ENCODE results near the gene TEPSIN.

TEPSIN gene

DNA sequence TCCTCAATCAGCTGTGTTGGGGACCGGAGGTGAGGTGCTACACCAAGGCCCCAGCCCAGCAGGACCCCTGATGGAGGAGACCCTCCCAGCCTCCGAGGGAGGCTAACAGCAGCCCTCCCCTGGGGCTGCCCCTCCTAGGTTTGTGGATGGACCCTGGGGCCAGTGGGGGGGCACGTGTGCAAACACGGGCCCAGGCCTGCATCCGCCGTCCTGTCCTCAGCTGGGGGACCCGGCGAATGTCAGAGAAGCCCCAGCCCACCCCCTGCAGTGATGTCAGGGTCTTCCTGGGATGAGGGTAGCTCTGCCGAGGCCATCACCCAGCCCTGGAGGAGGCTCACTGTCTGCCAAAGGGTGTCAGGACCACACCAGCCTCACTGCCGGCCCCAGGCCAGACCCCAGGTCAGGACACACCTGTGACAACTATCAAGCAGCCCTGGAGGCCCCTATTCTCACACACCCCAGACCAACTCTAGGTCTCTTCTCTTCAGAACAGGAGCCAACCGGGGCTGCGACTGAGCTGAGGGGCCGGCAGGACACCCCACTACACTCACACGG lies 42.8 kb downstream of the TEPSIN start:
- no peak for DNase-seq

GRCh38 chr17:81194941-81195901 lies 43.6 kb downstream of the TEPSIN start:
- no peak for DNase-seq

DNA sequence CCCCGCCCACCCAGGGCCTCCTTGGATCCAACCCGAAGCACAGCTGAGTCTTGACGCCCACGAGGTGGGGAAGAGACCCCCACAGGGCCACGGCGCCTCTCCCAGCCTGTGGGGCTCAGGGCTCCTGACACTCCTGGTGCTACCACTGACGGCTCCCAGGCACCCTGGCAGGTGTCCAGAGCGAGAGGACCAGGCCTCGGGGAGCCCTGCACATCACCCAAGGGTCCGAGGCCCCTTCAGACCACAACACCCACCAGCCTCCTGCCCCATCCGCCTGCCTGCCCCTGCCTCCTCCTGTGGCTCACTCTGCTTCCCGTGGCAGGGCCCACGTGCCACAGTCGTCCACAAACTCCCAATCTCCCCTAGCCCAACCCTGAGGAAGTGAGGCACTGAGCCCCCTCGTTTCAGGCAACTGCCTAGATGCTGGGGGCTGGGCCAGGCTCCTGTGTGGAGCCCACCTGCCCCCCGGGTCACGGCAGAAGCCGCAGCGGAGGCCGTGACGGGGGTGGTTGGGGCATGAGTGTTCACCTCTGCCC lies 44.6 kb downstream of the TEPSIN start:
- DNase-seq: no peak

DNA sequence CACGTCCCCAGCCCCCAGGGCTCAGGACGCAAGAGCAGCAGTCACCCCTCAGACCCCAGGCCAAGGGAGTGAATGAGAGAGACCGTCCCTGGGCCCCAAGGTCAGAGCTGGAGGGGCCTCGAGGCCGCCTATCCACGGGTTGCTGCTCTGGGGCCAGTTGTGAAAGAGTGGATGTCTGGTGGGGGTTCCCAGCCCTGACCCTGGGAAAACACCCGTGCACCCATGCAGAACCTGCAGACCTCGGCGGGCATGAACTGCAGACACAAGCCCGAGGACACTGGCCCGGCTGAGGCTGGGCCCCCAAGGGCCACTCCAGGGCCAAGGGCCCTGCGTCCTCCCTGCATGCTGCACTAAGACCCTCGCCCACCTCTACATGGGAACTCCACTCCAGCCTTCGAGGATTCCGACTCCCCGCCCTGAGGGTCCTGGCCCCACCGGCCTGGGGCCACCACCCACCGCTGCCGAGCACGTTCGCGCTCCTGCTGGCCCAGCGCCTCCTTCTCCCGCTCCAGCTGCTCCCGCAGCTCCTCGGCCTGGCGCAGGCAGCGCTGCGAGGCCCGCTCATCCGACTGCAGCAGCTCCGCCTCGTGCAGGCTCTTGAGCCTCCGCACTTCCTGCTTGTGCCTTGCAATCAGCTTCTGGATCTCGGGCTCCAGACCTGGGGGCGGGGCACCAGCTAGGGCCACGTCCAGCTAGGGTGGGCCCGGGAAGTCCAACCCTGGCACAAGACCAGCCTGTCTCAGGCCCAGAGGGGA lies 45.2 kb downstream of the TEPSIN start:
- no peak for DNase-seq

DNA sequence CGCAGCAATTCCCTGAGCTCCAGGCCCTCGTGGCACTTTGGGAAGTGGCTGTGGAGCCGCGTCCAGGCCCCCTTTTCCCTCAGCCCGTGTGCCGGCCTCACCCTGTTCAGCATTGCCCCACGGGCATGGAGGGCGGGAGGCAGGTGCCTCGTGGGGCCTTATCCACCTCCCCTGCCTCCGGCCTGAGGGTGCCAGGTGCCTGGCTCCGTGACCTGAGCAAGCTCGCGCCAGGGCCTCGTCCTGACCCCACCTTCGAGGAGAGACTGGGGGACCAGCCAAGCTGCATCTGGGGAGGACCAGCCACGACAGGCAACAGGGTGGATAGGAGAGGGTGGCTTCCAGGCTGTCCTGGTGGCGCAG lies 45.8 kb downstream of the TEPSIN start:
- DNase-seq: no peak

- DNase-seq: no peak
Observed at GRCh38 chr17:81192386-81193050, 46.3 kb downstream of the TEPSIN start.

GRCh38 chr17:81191646-81192045 lies 47.2 kb downstream of the TEPSIN start:
- no peak for DNase-seq

GRCh38 chr17:81191116-81191515 lies 47.7 kb downstream of the TEPSIN start:
- DNase-seq: no peak

GRCh38 chr17:81190591-81190990 lies 48.3 kb downstream of the TEPSIN start:
- DNase-seq: no peak

DNA sequence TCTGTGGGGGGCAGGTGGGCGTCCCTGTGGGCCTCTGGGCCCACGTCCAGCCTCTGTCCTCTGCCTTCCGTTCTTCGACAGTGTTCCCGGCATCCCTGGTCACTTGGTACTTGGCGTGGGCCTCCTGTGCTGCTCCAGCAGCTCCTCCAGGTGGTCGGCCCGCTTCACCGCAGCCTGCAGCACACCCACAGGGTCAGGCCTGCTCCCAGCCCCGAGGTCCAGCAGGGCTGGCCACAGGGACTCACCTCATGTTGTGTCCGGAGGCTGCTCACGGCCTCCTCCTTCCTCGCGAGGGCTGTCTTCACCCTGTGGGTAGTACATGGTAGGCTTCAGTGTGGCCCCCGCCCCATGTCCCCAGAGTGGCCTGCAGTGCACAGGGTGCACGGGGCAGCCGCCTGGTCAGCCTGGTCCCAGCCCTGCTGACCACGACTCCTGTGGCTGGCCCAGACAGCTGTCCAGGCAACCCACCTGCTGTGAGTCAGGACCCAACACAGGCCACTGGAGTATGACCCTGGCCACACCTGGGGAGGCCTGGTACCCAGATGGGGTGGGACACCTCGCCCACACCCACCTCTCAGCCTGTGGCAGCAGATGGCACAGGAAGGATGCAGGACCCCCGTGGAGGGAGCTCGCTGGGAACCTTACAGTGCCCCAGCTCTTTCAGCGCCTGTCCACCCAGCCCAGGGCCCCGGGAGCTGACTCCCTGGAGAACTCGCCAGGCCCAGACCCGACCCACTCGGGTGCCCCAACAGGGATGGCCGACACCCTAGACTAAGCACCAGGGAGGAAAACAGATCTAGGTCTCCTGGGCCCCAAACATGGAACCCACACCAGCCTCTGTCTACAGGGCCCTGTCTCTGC lies 49.0 kb downstream of the TEPSIN start:
- no peak for DNase-seq

GRCh38 chr17:81189016-81189415 lies 49.8 kb downstream of the TEPSIN start:
- DNase-seq: no peak

DNA sequence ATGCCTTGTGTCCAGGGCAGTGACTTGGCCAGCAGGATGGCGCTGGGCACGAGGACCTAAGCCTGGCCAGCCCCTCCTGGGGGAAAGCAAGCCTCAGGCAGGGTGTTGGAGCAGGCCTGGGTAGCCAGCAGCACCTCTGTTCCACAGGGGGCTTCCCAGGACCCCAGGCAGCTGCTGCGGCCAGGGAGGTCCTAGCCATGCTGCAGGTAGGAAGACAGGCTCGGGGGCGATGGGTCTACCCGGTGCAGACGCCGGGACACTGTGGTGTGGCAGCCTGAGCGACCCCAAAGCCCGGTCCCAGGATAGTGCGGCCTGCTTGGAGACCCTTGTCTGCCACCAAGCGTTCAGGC lies 50.4 kb downstream of the TEPSIN start:
- no peak for DNase-seq

GRCh38 chr17:81187586-81188490 lies 51.0 kb downstream of the TEPSIN start:
- DNase-seq: no peak

- DNase-seq: no peak
Observed at GRCh38 chr17:81187120-81187519, 51.7 kb downstream of the TEPSIN start.

GRCh38 chr17:81186203-81186602 lies 52.7 kb downstream of the TEPSIN start:
- no peak for DNase-seq

DNA sequence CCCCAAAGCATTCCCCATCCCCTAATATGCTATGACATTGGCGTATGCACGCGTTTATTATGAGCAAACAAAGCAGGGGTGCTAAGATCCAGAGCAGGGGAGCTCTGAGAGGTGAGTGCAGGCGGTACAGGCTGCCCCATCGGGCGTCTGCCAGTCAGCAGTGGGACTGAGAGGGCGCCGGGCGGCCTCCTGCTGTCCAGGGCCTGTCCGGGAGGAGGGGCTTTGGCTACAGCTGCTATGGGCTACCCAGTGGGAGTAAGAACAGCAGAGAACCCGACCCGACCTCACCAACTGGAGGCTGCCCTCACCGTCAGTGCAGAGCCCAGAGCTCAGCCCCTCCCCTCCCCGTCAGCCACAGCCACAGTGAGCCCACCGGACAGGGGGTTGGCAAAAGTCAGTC lies 54.3 kb downstream of the TEPSIN start:
- DNase-seq: no peak

GRCh38 chr17:81183807-81184206 lies 55.0 kb downstream of the TEPSIN start:
- DNase-seq: no peak

DNA sequence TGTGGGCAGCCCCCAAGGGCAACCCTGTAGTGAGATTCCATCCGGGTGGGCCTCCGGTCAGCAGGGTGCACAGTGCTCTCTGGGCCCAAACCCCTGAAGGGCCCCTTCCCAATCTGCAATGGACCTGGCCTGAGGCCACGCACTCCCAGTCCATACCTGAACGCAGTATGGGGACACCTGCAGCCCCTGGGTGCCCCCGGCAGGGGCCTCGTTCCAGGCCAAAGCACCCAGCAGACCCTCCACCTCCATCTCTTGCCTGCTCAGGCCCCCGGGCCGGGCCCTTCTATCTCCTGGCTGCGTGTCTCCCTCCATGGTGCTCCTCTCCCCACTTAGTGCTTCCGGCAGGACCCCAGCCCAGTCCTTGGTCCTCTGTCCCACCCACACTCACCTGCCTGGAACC lies 55.5 kb downstream of the TEPSIN start:
- no peak for DNase-seq

- no peak for DNase-seq
Observed at GRCh38 chr17:81182596-81182995, 56.3 kb downstream of the TEPSIN start.

GRCh38 chr17:81181811-81182185 lies 57.1 kb downstream of the TEPSIN start:
- DNase-seq: no peak
